HepG2 (cell line): ENCODE results near the gene CDNF. TPM values are rescaled to one million over a fixed set of nuclear protein-coding genes. Genes with fewer than 3 reads are reported as not detected.

Experiments used
- CBX2 ChIP-seq, 2 experiments: fragments of 200-600 bp in 1 of 2; sonication (generic); formaldehyde crosslinking in 1 of 2; IDR thresholded peaks; 2 replicates each; pipeline versions ENCODE4 v1.7.0 to v1.8.1; 2018 to 2022; ENCODE audit warnings: low read depth in 2 of 2, low read length in 1 of 2, mild to moderate bottlenecking in 1 of 2, missing genetic modification reagents in 1 of 2
- ELF1 ChIP-seq: sonication (generic); formaldehyde crosslinking; IDR thresholded peaks from 2 replicates; pipeline ENCODE4 v1.4.0; 2020; ENCODE audit warnings: missing genetic modification reagents
- ETV5 ChIP-seq: IDR thresholded peaks from 2 replicates; pipeline ENCODE4 v1.6.1; 2018; ENCODE audit warnings: missing biosample characterization, missing genetic modification reagents, inconsistent platforms, borderline replicate concordance
- GATAD2A ChIP-seq: IDR thresholded peaks from 2 replicates; pipeline ENCODE4 v1.6.1; 2016
- HNF1A ChIP-seq, 2 experiments: sonication (generic) in 1 of 2; formaldehyde crosslinking in 1 of 2; IDR thresholded peaks; 2 replicates each; pipeline versions ENCODE4 v1.4.0 to v1.6.1; 2016 to 2020; ENCODE audit warnings: borderline replicate concordance in 1 of 2, low read depth in 1 of 2, mild to moderate bottlenecking in 1 of 2, missing genetic modification reagents in 1 of 2
- HOXA3 ChIP-seq: sonication (generic); formaldehyde crosslinking; IDR thresholded peaks from 2 replicates; pipeline ENCODE4 v1.5.0; 2020; ENCODE audit warnings: missing genetic modification reagents
- KDM6A ChIP-seq: IDR thresholded peaks from 2 replicates; pipeline ENCODE4 v1.6.1; 2016; ENCODE audit warnings: low read depth
- MBD4 ChIP-seq: IDR thresholded peaks from 2 replicates; pipeline ENCODE4 v1.6.1; 2012; ENCODE audit warnings: low read length, inconsistent platforms, borderline replicate concordance
- MLX ChIP-seq: IDR thresholded peaks from 2 replicates; pipeline ENCODE4 v1.6.1; 2016
- NFE2L2 ChIP-seq: fragments of 150-350 bp; IDR thresholded peaks from 2 replicates; pipeline ENCODE4 v1.6.1; 2014; ENCODE audit warnings: low read length
- NPAS2 ChIP-seq: sonication (generic); formaldehyde crosslinking; IDR thresholded peaks from 2 replicates; pipeline ENCODE4 v1.8.0; 2022; ENCODE audit warnings: mild to moderate bottlenecking, missing genetic modification reagents, borderline replicate concordance
- NR2F1 ChIP-seq, 2 experiments: fragments of 450-650 bp in 1 of 2; formaldehyde crosslinking in 1 of 2; IDR thresholded peaks; 2 replicates each; pipeline versions ENCODE4 v1.5.0 to v1.6.1; 2016 to 2020; ENCODE audit warnings: mild to moderate bottlenecking in 1 of 2, missing compliant biosample characterization in 1 of 2, missing genetic modification reagents in 1 of 2, moderate library complexity in 1 of 2
- POLR2AphosphoS2 ChIP-seq: IDR thresholded peaks from 2 replicates; pipeline ENCODE4 v1.6.1; 2011; ENCODE audit warnings: low read depth, low read length, improper control_type of control experiment
- PRMT3 ChIP-seq: sonication (generic); formaldehyde crosslinking; IDR thresholded peaks from 2 replicates; pipeline ENCODE4 v1.8.1; 2022; ENCODE audit warnings: low read depth, mild to moderate bottlenecking, moderate library complexity, missing genetic modification reagents, borderline replicate concordance
- SYNCRIP ChIP-seq: fragments of 200-400 bp; formaldehyde crosslinking; IDR thresholded peaks from 2 replicates; pipeline ENCODE4 v1.6.1; 2018; ENCODE audit warnings: mild to moderate bottlenecking, low read depth, low read length; ENCODE audit not compliant: insufficient read depth
- ZBTB26 ChIP-seq: IDR thresholded peaks from 2 replicates; pipeline ENCODE4 v1.6.1; 2016; ENCODE audit warnings: missing compliant biosample characterization, missing genetic modification reagents, borderline replicate concordance
- ZBTB37 ChIP-seq: sonication (generic); formaldehyde crosslinking; IDR thresholded peaks from 2 replicates; pipeline ENCODE4 v1.4.0; 2020; ENCODE audit warnings: mild to moderate bottlenecking, missing genetic modification reagents
- ZC3H13 ChIP-seq: sonication (generic); formaldehyde crosslinking; IDR thresholded peaks from 2 replicates; pipeline ENCODE4 v1.8.1; 2023; ENCODE audit warnings: mild to moderate bottlenecking, missing genetic modification reagents, moderate library complexity
- ZMAT3 ChIP-seq: sonication (generic); formaldehyde crosslinking; conservative IDR thresholded peaks from 2 replicates; pipeline ENCODE4 v1.7.0; 2021; ENCODE audit warnings: missing genetic modification reagents
- ZMAT5 ChIP-seq: sonication (generic); formaldehyde crosslinking; IDR thresholded peaks from 2 replicates; pipeline ENCODE4 v1.5.0; 2020; ENCODE audit warnings: mild to moderate bottlenecking, low read depth, missing genetic modification reagents, borderline replicate concordance
- ZNF136 ChIP-seq: sonication (generic); formaldehyde crosslinking; IDR thresholded peaks from 2 replicates; pipeline ENCODE4 v1.8.1; 2022; ENCODE audit warnings: low read depth, mild to moderate bottlenecking, moderate library complexity, missing genetic modification reagents
- polyA plus RNA-seq, 8 experiments: library from polyadenylated mRNA; depleted of rRNA in 3 of 8; stranded (reverse) in 7 of 8; unstranded in 1 of 8; fragments of >200 nt; fragmentation: Illumina TruSeq in 4 of 8; extraction: Trizol in 4 of 8; gene quantifications; 2 replicates each; pipeline versions ENCODE4 v1.2.1 to v1.2.3, GENCODE V29; 2011 to 2016; ENCODE audit warnings: low read depth in 4 of 8, missing spikeins in 1 of 8, mixed read lengths in 1 of 8; ENCODE audit not compliant: insufficient read depth in 1 of 8
- total RNA-seq, 5 experiments: library from RNA; depleted of rRNA; stranded (reverse); fragments of >200 nt; fragmentation: Illumina TruSeq; extraction: Trizol; gene quantifications; 2 replicates each; pipeline ENCODE4 v1.2.3, GENCODE V29; 2016; ENCODE audit warnings: low read depth in 1 of 5

CDNF gene
- total and polyA plus RNA-seq, 2 of the 13 experiments (the other 11 are each of a cell fraction or from before 2014, with no cell fraction given) = 0.29 to 0.33 TPM

GRCh38 chr10:14837757-14838581 lies at the start of gene CDNF, which contains the start of the genes HSPA14 and MSANTD7 (continued):
- TF ChIP-seq GATAD2A (CRISPR knock-in tag) = no peak; the same call in 1 of the 2 replicates
- no peak for TF ChIP-seq NPAS2
- no peak for TF ChIP-seq MLX
- TF ChIP-seq ZMAT5 = no peak
- no peak for TF ChIP-seq ZBTB37 (CRISPR knock-in tag)
- TF ChIP-seq PRMT3 (CRISPR knock-in tag) = no peak
- no peak for TF ChIP-seq NFE2L2
- peak; percentile 72 for TF ChIP-seq ZC3H13 (CRISPR knock-in tag)
- TF ChIP-seq SYNCRIP = no peak
- no peak for TF ChIP-seq POLR2AphosphoS2
- TF ChIP-seq ETV5 = peak; percentile 62; the same call in 1 of the 2 replicates
- TF ChIP-seq NR2F1 (CRISPR knock-in tag; IDR thresholded peaks at IDR 0.05) = no peak
- no peak for TF ChIP-seq MBD4
- peak; percentile 85 for TF ChIP-seq ELF1
- TF ChIP-seq ZBTB26 (CRISPR knock-in tag) = peak; percentile 20; the same call in 1 of the 2 replicates
- no peak for TF ChIP-seq KDM6A (CRISPR knock-in tag)
- TF ChIP-seq HNF1A (IDR thresholded peaks at IDR 0.05; ENCODE audit: low read depth) = no peak
- 0 out of 2 replicates have a peak, but pooled peaks have one; percentile 53 for TF ChIP-seq HNF1A (CRISPR knock-in tag; IDR thresholded peaks at IDR 0.05; ENCODE audit: borderline replicate concordance)
- 0 out of 2 replicates have a peak, but pooled peaks have one; percentile 33 for TF ChIP-seq ZNF136 (CRISPR knock-in tag)
- peak; percentile 67; the same call in 1 of the 2 replicates for TF ChIP-seq HOXA3 (CRISPR knock-in tag)
- TF ChIP-seq ZMAT3 (CRISPR knock-in tag) = peak; percentile 86
- TF ChIP-seq CBX2 (IDR thresholded peaks at IDR 0.05; ENCODE audit: low read depth, low read length) = no peak
- TF ChIP-seq CBX2 (CRISPR knock-in tag; IDR thresholded peaks at IDR 0.05; ENCODE audit: low read depth) = no peak
